Sigmoid colon (tissue), 7 donors: ENCODE data around the gene RPS6KA2. TPM values are rescaled to one million over a fixed set of nuclear protein-coding genes. Genes with fewer than 3 reads are reported as not detected.

Source experiments
- DNase-seq: peaks from one replicate; pipeline ENCODE4 v3.0.0-alpha.2; 2019
- H3K27ac ChIP-seq, 4 donors: fragments of 200-600 bp; sonication (generic); one replicate each; pipeline ENCODE4 v1.5.1; 2016 to 2019; ENCODE audit warnings: mild to moderate bottlenecking in 1 of 4
- H3K27me3 ChIP-seq, 3 donors: fragments of 200-600 bp; sonication (generic); one replicate each; pipeline ENCODE4 v1.5.1; 2019; ENCODE audit warnings: mild to moderate bottlenecking in 1 of 3
- H3K36me3 ChIP-seq, 4 donors: fragments of 200-600 bp; sonication (generic); one replicate each; pipeline ENCODE4 v1.5.1; 2016 to 2019
- H3K4me1 ChIP-seq, 4 donors: fragments of 200-600 bp; sonication (generic); one replicate each; pipeline ENCODE4 v1.5.1; 2017 to 2019
- H3K4me3 ChIP-seq, 4 donors: fragments of 200-600 bp; sonication (generic); one replicate each; pipeline ENCODE4 v1.5.1; 2017 to 2019; ENCODE audit warnings: mild to moderate bottlenecking in 2 of 4, moderate library complexity in 1 of 4
- H3K9me3 ChIP-seq, 4 donors: fragments of 200-600 bp in 3 of 4; sonication (generic) in 3 of 4; one replicate each; pipeline versions ENCODE4 v1.5.1 to v1.6.1; 2013 to 2019
- EP300 ChIP-seq, 4 donors: sonication (generic); formaldehyde crosslinking; IDR thresholded peaks; one replicate each; pipeline ENCODE4 v1.6.1; 2017; ENCODE audit warnings: antibody characterized with exemption in 4 of 4
- POLR2A ChIP-seq, 2 donors: fragments of 450-650 bp; IDR thresholded peaks; one replicate each; pipeline ENCODE4 v1.6.1; 2016; ENCODE audit warnings: antibody characterized with exemption in 2 of 2, mild to moderate bottlenecking in 2 of 2, moderate library complexity in 2 of 2
- POLR2AphosphoS5 ChIP-seq, 4 donors: sonication (generic); formaldehyde crosslinking; IDR thresholded peaks; one replicate each; pipeline ENCODE4 v1.6.1; 2017; ENCODE audit warnings: antibody characterized with exemption in 4 of 4
- whole genome bisulfite sequencing, 2 donors: extraction: QIAGEN DNeasy Blood & Tissue Kit; methylation state at CpG; one replicate each; pipeline ENCODE4 v1.1.7; 2013; 5-methylcytosine and 5-hydroxymethylcytosine counted together
- intact Hi-C: fragments of 100-400 bp; cut with DNase I; formaldehyde crosslinking; loops from one replicate; pipeline ENCODE4 v1.15.1; 2023
- polyA plus RNA-seq, 3 donors: library from polyadenylated mRNA; stranded (reverse); fragments of 200-250 nt; gene quantifications; one replicate each; pipeline ENCODE4 v1.2.3, GENCODE V29; 2013
- total RNA-seq, 4 donors: library from RNA; depleted of rRNA; stranded (reverse); fragments of >200 nt; gene quantifications; one replicate each; pipeline ENCODE4 v1.1.0, GENCODE V29; 2016
- TF ChIP-seq, protein P1 (sequence below), 4 experiments: fragments of 450-650 bp in 3 of 4; fragments of 200-600 bp in 1 of 4; IDR thresholded peaks; one replicate each; pipeline ENCODE4 v1.5.1; 2016 to 2019; ENCODE audit warnings: antibody characterized with exemption in 4 of 4, mild to moderate bottlenecking in 3 of 4, moderate library complexity in 2 of 4
- donor health status: healthy with polysubstance abuse.
- donor health status: Bipolar disorder and iron deficiency.
- donor health status: healthy.

Gene RPS6KA2
- total and polyA plus RNA-seq, 7 donors, result 6.5 to 44.7 (median 27.8) TPM

DNA sequence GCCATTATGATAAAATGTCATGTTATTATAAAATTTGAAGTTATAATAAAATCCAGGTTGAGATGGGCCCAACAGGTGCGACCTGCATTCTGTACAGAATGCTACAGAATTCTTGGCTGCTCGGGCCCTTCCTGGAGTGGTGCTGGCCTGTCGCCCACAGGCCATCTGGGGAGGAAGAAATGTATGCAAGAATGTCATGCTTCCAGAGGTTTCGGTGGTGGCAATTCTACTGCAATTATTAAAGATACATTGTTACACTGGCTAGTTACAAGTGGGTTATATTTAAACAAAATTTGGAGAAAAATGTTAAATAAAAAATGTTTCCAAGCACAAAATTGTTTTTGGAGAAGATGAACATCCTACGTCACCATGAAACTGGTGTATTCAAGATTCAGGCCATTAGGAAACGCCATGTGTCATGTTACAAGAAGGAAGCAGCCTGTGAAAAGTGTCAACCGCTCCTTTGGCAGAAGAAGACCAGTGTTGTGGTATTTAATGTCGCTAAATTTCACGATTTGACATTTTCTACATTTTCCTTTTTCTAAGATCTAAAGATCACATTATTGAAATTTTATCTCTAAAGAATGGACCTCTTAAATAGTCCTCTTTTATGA lies 47.7 kb downstream of the RPS6KA2 start:
- no peaks in the 10 kb centered on the region for H3K36me3 ChIP-seq
- 82 to 85% methylated on average over 9 of the region's 9 CpGs for WGBS, 2 donors
- TF ChIP-seq POLR2AphosphoS5 (IDR thresholded peaks at IDR 0.05) (no peak), POLR2A (IDR thresholded peaks at IDR 0.05) (no peak), EP300 (IDR thresholded peaks at IDR 0.05) (no peak)
- TF ChIP-seq, protein P1, sequence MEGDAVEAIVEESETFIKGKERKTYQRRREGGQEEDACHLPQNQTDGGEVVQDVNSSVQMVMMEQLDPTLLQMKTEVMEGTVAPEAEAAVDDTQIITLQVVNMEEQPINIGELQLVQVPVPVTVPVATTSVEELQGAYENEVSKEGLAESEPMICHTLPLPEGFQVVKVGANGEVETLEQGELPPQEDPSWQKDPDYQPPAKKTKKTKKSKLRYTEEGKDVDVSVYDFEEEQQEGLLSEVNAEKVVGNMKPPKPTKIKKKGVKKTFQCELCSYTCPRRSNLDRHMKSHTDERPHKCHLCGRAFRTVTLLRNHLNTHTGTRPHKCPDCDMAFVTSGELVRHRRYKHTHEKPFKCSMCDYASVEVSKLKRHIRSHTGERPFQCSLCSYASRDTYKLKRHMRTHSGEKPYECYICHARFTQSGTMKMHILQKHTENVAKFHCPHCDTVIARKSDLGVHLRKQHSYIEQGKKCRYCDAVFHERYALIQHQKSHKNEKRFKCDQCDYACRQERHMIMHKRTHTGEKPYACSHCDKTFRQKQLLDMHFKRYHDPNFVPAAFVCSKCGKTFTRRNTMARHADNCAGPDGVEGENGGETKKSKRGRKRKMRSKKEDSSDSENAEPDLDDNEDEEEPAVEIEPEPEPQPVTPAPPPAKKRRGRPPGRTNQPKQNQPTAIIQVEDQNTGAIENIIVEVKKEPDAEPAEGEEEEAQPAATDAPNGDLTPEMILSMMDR (IDR thresholded peaks at IDR 0.05), result no peak
- no peak for DNase-seq
- intact Hi-C loops, result no loop called here
- no peaks in the 10 kb centered on the region for H3K9me3 ChIP-seq
- no peak overlapping the region for H3K4me3 ChIP-seq
- no peaks in the 10 kb centered on the region for H3K27me3 ChIP-seq
- H3K4me1 ChIP-seq, result peaks cover 0 to 13% (median 7%) of the 10 kb centered on the region in 4 donors
- H3K27ac ChIP-seq, result no peak overlapping the region

DNA sequence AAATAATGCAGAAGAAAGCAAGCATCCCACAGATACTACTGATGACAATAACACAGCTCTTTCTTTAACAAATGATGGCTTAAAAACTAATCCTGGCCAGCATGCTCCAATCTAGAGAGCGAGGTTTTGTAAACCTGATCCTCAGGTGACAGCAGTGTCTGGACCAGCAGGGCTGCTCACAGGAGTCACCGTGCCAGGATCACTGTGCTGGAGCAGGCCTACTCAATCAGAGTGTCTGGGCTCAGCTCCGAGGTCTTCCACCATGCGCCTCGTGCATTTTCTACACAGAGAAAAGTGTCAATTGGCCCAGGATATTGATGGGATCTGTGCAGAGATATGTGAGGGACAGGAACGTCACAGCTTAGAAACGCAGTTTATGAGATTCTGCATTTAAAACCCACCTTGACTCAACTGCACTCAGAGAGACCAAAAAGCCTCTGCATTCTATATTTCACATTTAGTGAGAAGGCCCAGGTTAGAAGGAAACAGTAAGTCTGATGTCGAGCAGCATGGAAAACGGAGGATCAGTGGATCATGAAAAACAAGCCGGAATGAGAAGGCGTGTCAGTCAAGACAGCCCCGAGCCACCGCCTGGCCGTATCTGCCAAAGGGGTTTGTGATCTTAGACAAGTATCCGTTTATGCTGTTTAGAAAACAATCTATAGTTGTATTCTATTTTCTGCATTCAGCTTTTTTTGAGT lies 48.4 kb downstream of the RPS6KA2 start:
- Histone ChIP-seq H3K9me3 (no peaks in the 10 kb centered on the region), H3K27me3 (no peaks in the 10 kb centered on the region), H3K27ac (no peak overlapping the region), H3K4me3 (no peak overlapping the region), H3K36me3 (no peaks in the 10 kb centered on the region), H3K4me1 (peaks cover 0 to 7% (median 3%) of the 10 kb centered on the region in 4 donors)
- DNase-seq, result no peak
- 94 to 96% methylated on average over 15 of the region's 15 CpGs for WGBS, 2 donors
- no peak for TF ChIP-seq POLR2A (IDR thresholded peaks at IDR 0.05)
- intact Hi-C loops, result no loop called here

DNA sequence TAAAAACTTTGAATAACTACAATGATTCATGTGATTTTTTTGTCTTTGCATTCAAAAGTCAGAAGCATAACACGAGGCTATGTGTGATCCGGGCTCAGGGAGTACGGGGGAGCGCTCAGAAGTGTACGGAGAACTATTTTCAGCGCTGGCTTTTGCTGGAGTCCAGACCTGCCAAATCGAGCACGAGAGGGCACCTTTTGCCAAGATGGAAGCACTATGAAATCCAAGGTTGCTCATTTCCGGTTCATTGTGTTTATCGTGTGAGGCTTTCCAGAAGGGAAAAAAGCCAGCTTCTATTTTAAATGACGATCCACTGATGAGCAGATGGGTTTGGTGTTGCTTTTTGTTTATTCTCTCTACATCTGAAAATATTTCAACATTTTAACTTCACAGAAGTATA lies 51.8 kb downstream of the RPS6KA2 start:
- intact Hi-C loops, result no loop called here
- Histone ChIP-seq H3K27me3 (no peaks in the 10 kb centered on the region), H3K27ac (peak overlapping the region in 3 of 4 donors; percentile 37 to 51 (median 50)), H3K36me3 (no peaks in the 10 kb centered on the region), H3K9me3 (no peaks in the 10 kb centered on the region), H3K4me3 (no peak overlapping the region), H3K4me1 (peaks cover 0 to 13% (median 0%) of the 10 kb centered on the region in 4 donors)
- TF ChIP-seq EP300 (IDR thresholded peaks at IDR 0.05) (peak in 2 of 4 donors; percentile 9 to 48), POLR2A (IDR thresholded peaks at IDR 0.05) (no peak), POLR2AphosphoS5 (IDR thresholded peaks at IDR 0.05) (peak; percentile 25 to 71 (median 44))
- TF ChIP-seq, protein P1 (IDR thresholded peaks at IDR 0.05), result no peak
- DNase-seq, result peak; percentile 87
- 80 to 90% methylated on average over 11 of the region's 11 CpGs for WGBS, 2 donors

DNA sequence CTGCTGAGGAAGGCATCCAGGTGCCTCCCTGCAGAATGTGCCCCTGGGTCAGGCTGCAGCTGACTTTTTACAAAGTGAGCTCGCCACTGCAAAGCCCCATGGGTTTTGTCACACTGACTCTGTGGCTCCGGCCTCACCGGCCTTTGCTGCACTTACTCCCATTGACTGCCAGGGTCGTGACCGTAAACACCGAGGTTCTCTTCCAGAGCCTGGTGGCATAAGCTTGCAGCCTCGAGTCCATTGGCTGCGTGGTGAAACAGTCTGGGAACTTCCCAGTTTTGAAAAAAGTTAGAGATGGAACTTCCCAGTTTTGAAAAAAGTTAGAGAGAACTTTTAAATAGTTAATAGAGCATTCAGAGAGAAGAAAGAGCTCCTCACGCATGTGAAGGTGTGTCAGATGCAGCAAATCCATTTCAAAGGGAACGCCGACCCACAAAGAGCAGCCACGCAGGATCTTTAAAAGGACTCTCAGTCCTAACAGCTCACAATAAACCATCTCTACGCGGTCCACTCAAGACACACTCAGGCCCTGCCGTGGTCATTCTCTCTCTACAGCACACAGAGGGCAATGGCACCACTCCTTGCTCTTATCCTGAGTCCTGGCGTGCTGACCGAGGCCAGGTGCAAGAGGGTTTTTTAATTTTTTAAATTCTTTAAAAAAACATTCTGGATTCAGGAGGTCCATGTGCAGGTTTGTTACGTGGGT lies 53.4 kb downstream of the RPS6KA2 start:
- H3K27me3 ChIP-seq, result no peaks in the 10 kb centered on the region
- no peaks in the 10 kb centered on the region for H3K36me3 ChIP-seq
- intact Hi-C loops, result no loop called here
- no peak for DNase-seq
- H3K27ac ChIP-seq, result no peak overlapping the region
- 87 to 88% methylated on average over 18 of the region's 18 CpGs for WGBS, 2 donors
- H3K4me3 ChIP-seq, result no peak overlapping the region
- H3K4me1 ChIP-seq, result peaks cover 0 to 13% (median 0%) of the 10 kb centered on the region in 4 donors
- TF ChIP-seq POLR2AphosphoS5 (IDR thresholded peaks at IDR 0.05), result no peak
- no peak for TF ChIP-seq POLR2A (IDR thresholded peaks at IDR 0.05)
- TF ChIP-seq EP300 (IDR thresholded peaks at IDR 0.05), result no peak
- TF ChIP-seq, protein P1 (IDR thresholded peaks at IDR 0.05), result no peak
- no peaks in the 10 kb centered on the region for H3K9me3 ChIP-seq
